ENCODE measurements around the gene MAMSTR. TPM values are rescaled to one million over a fixed set of nuclear protein-coding genes. Genes with fewer than 3 reads are reported as not detected.

The MAMSTR gene
- total and polyA plus RNA-seq, 9 of the 15 experiments (the other 6 are each of a cell fraction or from before 2014, with no cell fraction given) = 0.08 to 1.00 (median 0.40) TPM; not detected in 1

DNA sequence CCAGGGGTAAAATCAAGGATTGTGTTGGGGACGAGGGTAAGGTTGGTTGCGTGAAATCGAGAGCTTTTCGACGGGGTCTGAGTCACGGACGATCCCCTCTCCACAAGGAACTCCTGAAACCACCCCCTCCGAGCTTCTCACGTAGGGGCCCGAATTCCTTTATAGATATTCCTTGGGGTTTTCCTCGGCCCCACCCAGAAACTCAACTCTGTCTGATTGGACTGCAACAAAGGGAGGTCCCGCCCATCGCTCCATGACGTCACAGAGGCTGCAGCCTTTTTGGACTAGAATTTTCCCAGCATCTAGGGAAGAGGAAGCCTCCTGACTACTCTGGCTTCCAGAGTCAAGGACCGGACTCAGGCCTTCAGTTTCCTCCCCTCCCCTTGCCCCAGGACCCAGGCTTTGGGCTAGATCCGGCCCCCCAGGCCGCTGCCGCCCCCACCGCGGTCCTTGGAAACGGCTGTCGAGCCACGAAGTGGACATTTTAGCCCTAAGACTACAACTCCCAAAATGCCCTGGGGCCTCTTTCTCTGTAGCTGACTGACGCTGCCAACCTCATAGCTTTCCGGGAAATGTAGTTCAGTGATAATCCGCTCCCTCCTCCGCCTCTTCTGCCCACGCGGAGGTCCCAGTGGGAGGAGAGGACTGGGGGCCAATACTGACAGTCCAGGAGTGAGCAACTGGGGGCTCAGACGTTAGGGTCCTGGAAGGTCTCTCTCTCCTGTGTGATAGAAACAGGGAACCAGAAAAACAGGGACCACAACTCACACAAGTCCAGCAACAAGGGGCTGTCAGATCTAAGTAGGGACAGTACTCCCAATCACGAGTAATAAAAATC is 27.4 kb upstream of the MAMSTR start, which contains the start of gene IZUMO1 (continued):
- TF ChIP-seq JUN (IDR thresholded peaks at IDR 0.05; ENCODE audit: borderline replicate concordance, low read depth, low read length) (no peak), JUN (CRISPR knock-in tag; IDR thresholded peaks at IDR 0.05; ENCODE audit: borderline replicate concordance) (no peak), KDM5B (IDR thresholded peaks at IDR 0.05; ENCODE audit: insufficient replicate concordance, low read depth, low read length) (no peak), ZNF589 (CRISPR knock-in tag; IDR thresholded peaks at IDR 0.05; ENCODE audit: low read depth) (no peak), MTA3 (IDR thresholded peaks at IDR 0.05; ENCODE audit: borderline replicate concordance) (no peak; the same call in 1 of the 2 replicates), TEAD4 (IDR thresholded peaks at IDR 0.05; ENCODE audit: low read length) (no peak), TEAD4 (CRISPR knock-in tag; IDR thresholded peaks at IDR 0.05; ENCODE audit: borderline replicate concordance) (no peak), FOXA1 (IDR thresholded peaks at IDR 0.05; ENCODE audit: borderline replicate concordance) (no peak), LCOR (CRISPR knock-in tag; IDR thresholded peaks at IDR 0.05) (no peak), RBM25 (IDR thresholded peaks at IDR 0.05; ENCODE audit: low read depth, low read length, severe bottlenecking) (no peak), U2AF1 (optimal IDR thresholded peaks at IDR 0.05; ENCODE audit: low read depth, low read length) (no peak), HEY1 (CRISPR knock-in tag; IDR thresholded peaks at IDR 0.05; ENCODE audit: borderline replicate concordance) (no peak), BCL6 (CRISPR knock-in tag; IDR thresholded peaks at IDR 0.05) (no peak), RBM22 (IDR thresholded peaks at IDR 0.05; ENCODE audit: low read depth, low read length, poor library complexity, severe bottlenecking) (no peak), MYC (IDR thresholded peaks at IDR 0.05; ENCODE audit: low read depth, low read length) (no peak), MYC (CRISPR knock-in tag; IDR thresholded peaks at IDR 0.05; ENCODE audit: borderline replicate concordance, low read depth) (no peak), FUS (optimal IDR thresholded peaks at IDR 0.05; ENCODE audit: low read depth, low read length) (no peak), RBM15 (IDR thresholded peaks at IDR 0.05; ENCODE audit: insufficient read depth, low read length) (no peak), ZNF507 (tag; conservative IDR thresholded peaks at IDR 0.05) (no peak), RB1 (IDR thresholded peaks at IDR 0.05; ENCODE audit: low read depth) (no peak), FOXA3 (CRISPR knock-in tag; conservative IDR thresholded peaks at IDR 0.05 in 1 of 2, IDR thresholded peaks at IDR 0.05 in 1 of 2) (no peak), PURB (CRISPR knock-in tag; IDR thresholded peaks at IDR 0.05; ENCODE audit: low read depth) (no peak), SMAD4 (CRISPR knock-in tag; conservative IDR thresholded peaks at IDR 0.05) (no peak), DPF2 (IDR thresholded peaks at IDR 0.05) (no peak)
- TF ChIP-seq, protein P1, sequence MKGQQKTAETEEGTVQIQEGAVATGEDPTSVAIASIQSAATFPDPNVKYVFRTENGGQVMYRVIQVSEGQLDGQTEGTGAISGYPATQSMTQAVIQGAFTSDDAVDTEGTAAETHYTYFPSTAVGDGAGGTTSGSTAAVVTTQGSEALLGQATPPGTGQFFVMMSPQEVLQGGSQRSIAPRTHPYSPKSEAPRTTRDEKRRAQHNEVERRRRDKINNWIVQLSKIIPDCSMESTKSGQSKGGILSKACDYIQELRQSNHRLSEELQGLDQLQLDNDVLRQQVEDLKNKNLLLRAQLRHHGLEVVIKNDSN (CRISPR knock-in tag; IDR thresholded peaks at IDR 0.05) = no peak
- TF ChIP-seq, protein P2, sequence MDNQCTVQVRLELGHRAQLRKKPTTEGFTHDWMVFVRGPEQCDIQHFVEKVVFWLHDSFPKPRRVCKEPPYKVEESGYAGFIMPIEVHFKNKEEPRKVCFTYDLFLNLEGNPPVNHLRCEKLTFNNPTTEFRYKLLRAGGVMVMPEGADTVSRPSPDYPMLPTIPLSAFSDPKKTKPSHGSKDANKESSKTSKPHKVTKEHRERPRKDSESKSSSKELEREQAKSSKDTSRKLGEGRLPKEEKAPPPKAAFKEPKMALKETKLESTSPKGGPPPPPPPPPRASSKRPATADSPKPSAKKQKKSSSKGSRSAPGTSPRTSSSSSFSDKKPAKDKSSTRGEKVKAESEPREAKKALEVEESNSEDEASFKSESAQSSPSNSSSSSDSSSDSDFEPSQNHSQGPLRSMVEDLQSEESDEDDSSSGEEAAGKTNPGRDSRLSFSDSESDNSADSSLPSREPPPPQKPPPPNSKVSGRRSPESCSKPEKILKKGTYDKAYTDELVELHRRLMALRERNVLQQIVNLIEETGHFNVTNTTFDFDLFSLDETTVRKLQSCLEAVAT (IDR thresholded peaks at IDR 0.05) = no peak

All from K562 (cell line).